Measurements from ENCODE around the gene SCRN1.

DNA sequence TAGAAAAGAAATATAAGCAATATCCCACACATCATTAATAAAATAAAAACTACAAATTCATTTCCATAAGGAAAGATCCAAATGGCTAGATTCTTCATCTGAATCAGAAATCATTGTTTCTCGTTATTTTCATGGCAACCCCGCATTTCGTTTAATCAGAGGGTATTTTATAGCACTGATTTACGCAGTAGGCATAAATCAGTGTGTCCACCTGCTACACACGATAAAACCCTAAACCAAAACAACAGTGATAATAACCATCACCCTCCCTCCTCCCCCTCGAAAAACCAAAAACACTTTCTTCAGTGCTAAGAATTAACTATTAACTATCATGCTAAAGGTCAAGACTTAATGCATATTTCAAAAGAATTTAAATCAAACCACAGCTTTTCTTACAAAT is 20.4 kb upstream of the SCRN1 start:
- no peak for TF ChIP-seq CTCF (IDR thresholded peaks at IDR 0.05)
- TF ChIP-seq POLR2AphosphoS5 (IDR thresholded peaks at IDR 0.05), result no peak
- no peak for TF ChIP-seq EP300 (IDR thresholded peaks at IDR 0.05)
- no peak for TF ChIP-seq POLR2A (IDR thresholded peaks at IDR 0.05; ENCODE audit: low read depth)
